K562 (cell line): ENCODE measurements around the gene KLF13. TPM values are rescaled to one million over a fixed set of nuclear protein-coding genes. Genes with fewer than 3 reads are reported as not detected.

ENCODE experiments used
- E4F1 ChIP-seq: fragments of 250-450 bp; sonication (Bioruptor Pico); IDR thresholded peaks from 2 replicates; pipeline ENCODE4 v1.5.0; 2021; ENCODE audit warnings: mild to moderate bottlenecking, borderline replicate concordance
- MECOM ChIP-seq: fragments of 250-450 bp; sonication (Bioruptor Pico); IDR thresholded peaks from 2 replicates; pipeline ENCODE4 v1.8.0; 2022; ENCODE audit warnings: inconsistent platforms
- ZFP30 ChIP-seq: fragments of 250-450 bp; sonication (Bioruptor Pico); IDR thresholded peaks from 2 replicates; pipeline ENCODE4 v1.8.0; 2022; ENCODE audit warnings: moderate library complexity, mild to moderate bottlenecking, inconsistent platforms, borderline replicate concordance
- ZNF609 ChIP-seq: sonication (generic); formaldehyde crosslinking; IDR thresholded peaks from 2 replicates; pipeline ENCODE4 v1.8.1; 2023; ENCODE audit warnings: missing genetic modification reagents, mild to moderate bottlenecking, borderline replicate concordance
- ZNF699 ChIP-seq: fragments of 250-450 bp; sonication (Bioruptor Pico); IDR thresholded peaks from 2 replicates; pipeline ENCODE4 v1.8.0; 2021; ENCODE audit warnings: mild to moderate bottlenecking, moderate library complexity; ENCODE audit not compliant: insufficient replicate concordance
- polyA plus RNA-seq, 8 experiments: library from polyadenylated mRNA; depleted of rRNA in 4 of 8; stranded (reverse) in 5 of 8; unstranded in 3 of 8; fragments of >200 nt; fragmentation: Nextera tagmentation in 2 of 8; fragmentation: Illumina TruSeq in 1 of 8; extraction: Ambion mirVana in 2 of 8; extraction: Trizol in 1 of 8; gene quantifications; 2 replicates each; pipeline versions ENCODE4 v1.2.1 to v1.2.3, GENCODE V29; 2011 to 2014; ENCODE audit warnings: inconsistent platforms in 1 of 8, missing spikeins in 1 of 8
- total RNA-seq, 7 experiments: library from RNA; depleted of rRNA in 6 of 7; stranded (reverse); fragments of >200 nt in 6 of 7; fragmentation: Illumina TruSeq in 2 of 7; extraction: Trizol in 2 of 7; gene quantifications; 2 replicates each; pipeline versions ENCODE4 v1.2.1 to v1.2.3, GENCODE V29; 2011 to 2021; ENCODE audit warnings: low replicate concordance in 1 of 7
- TF ChIP-seq, protein P1 (sequence below), 2 experiments: fragments of 450-650 bp in 1 of 2; sonication (generic) in 1 of 2; formaldehyde crosslinking in 1 of 2; IDR thresholded peaks; 2 replicates each; pipeline versions ENCODE4 v1.7.1 to v1.9.0; 2016 to 2022; ENCODE audit warnings: inconsistent platforms in 1 of 2, mild to moderate bottlenecking in 1 of 2, missing genetic modification reagents in 1 of 2
- TF ChIP-seq, protein P2 (sequence below): fragments of 450-650 bp; formaldehyde crosslinking; IDR thresholded peaks from 2 replicates; pipeline ENCODE4 v1.4.0; 2020; ENCODE audit warnings: mild to moderate bottlenecking, moderate library complexity

KLF13 gene
- total and polyA plus RNA-seq, 9 of the 15 experiments (the other 6 are each of a cell fraction or from before 2014, with no cell fraction given): 1.8 to 10.5 (median 4.8) TPM

GRCh38 chr15:31378363-31378903 is 51.8 kb downstream of the KLF13 start (continued):
- TF ChIP-seq, protein P1, sequence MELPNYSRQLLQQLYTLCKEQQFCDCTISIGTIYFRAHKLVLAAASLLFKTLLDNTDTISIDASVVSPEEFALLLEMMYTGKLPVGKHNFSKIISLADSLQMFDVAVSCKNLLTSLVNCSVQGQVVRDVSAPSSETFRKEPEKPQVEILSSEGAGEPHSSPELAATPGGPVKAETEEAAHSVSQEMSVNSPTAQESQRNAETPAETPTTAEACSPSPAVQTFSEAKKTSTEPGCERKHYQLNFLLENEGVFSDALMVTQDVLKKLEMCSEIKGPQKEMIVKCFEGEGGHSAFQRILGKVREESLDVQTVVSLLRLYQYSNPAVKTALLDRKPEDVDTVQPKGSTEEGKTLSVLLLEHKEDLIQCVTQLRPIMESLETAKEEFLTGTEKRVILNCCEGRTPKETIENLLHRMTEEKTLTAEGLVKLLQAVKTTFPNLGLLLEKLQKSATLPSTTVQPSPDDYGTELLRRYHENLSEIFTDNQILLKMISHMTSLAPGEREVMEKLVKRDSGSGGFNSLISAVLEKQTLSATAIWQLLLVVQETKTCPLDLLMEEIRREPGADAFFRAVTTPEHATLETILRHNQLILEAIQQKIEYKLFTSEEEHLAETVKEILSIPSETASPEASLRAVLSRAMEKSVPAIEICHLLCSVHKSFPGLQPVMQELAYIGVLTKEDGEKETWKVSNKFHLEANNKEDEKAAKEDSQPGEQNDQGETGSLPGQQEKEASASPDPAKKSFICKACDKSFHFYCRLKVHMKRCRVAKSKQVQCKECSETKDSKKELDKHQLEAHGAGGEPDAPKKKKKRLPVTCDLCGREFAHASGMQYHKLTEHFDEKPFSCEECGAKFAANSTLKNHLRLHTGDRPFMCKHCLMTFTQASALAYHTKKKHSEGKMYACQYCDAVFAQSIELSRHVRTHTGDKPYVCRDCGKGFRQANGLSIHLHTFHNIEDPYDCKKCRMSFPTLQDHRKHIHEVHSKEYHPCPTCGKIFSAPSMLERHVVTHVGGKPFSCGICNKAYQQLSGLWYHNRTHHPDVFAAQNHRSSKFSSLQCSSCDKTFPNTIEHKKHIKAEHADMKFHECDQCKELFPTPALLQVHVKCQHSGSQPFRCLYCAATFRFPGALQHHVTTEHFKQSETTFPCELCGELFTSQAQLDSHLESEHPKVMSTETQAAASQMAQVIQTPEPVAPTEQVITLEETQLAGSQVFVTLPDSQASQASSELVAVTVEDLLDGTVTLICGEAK (IDR thresholded peaks at IDR 0.05): no peak
- TF ChIP-seq, protein P1 (CRISPR knock-in tag; IDR thresholded peaks at IDR 0.05): no peak
- TF ChIP-seq E4F1 (CRISPR knock-in tag) (no peak), ZFP30 (no peak), MECOM (CRISPR knock-in tag) (no peak), ZNF609 (CRISPR knock-in tag) (no peak), ZNF699 (no peak)
- TF ChIP-seq, protein P2, sequence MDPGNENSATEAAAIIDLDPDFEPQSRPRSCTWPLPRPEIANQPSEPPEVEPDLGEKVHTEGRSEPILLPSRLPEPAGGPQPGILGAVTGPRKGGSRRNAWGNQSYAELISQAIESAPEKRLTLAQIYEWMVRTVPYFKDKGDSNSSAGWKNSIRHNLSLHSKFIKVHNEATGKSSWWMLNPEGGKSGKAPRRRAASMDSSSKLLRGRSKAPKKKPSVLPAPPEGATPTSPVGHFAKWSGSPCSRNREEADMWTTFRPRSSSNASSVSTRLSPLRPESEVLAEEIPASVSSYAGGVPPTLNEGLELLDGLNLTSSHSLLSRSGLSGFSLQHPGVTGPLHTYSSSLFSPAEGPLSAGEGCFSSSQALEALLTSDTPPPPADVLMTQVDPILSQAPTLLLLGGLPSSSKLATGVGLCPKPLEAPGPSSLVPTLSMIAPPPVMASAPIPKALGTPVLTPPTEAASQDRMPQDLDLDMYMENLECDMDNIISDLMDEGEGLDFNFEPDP (CRISPR knock-in tag): no peak
